Stimulated activated CD8-positive, alpha-beta memory T cell treated with anti-CD3 and anti-CD28 coated beads, Interleukin-15, amount 100 ng/mL, for 4 hours (primary cell): ENCODE data around the gene POLDIP3.
"Not testable (repeated sequence)": the region's sequence is repeated elsewhere in the genome, so short reads cannot be mapped to it uniquely, and the experiment has no call there.

Experiments used
- DNase-seq, 2 donors: peaks; one replicate each; pipeline ENCODE4 v3.0.0-alpha.2; 2020; ENCODE audit warnings: low read depth in 2 of 2

Gene POLDIP3

GRCh38 chr22:42586381-42586780, 28.3 kb downstream of the POLDIP3 start:
- no peak for DNase-seq

- no peak for DNase-seq
Measured at GRCh38 chr22:42585096-42585495, 29.6 kb downstream of the POLDIP3 start.

GRCh38 chr22:42584364-42584940, 30.2 kb downstream of the POLDIP3 start:
- no peak for DNase-seq

GRCh38 chr22:42582987-42583386, 31.7 kb downstream of the POLDIP3 start:
- no peak for DNase-seq

DNA sequence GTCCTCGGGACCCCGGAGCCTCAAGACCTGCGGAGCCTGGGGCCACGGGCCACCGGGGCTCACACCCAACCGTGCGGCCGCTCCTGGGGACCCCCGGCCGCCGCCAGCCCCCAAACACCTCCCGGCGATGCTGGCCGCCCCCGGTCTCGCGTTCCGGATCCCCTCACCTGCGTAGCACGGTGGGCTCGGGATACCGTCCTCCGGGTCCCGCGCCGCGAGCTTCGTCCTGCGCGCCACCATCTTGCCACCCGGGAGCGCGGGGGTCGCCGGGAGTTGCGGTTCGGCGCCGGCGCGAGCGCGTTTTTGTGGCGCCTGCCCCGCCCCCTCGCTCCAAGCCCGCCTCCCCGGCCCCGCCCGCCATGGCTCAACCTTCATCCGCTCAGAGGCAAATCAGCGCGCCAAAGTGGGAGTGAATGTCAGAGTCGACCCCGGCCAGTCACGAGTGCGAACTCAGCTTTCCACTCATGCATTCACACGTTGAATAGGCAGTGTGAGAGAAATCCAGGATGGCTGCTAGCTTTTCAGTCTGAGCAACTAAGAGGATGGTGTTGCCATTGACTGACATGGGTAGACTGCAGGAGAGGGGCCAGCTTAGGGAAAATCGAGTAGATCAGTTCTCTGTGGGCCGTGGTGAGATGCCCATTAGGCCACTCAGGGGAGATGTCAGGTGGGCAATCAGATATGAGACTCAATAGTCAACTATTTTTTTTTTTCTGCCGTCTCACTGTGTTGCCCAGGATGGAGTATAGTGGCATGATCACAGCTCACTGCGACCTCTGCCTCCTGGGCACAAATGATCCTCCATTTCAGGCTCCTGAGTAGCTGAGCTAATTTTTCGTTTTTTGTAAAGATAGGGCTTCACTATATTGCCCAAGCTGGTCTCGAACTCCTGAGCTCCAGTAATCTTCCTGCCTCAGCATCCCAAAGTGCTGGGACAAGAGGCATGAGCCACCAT, 32.6 kb downstream of the POLDIP3 start:
- DNase-seq, result peak; percentile 65 to 68

GRCh38 chr22:42581194-42581761, 33.4 kb downstream of the POLDIP3 start:
- not testable (repeated sequence) for DNase-seq

- DNase-seq, result not testable (repeated sequence)
Measured at GRCh38 chr22:42580040-42580439, 34.6 kb downstream of the POLDIP3 start.

DNA sequence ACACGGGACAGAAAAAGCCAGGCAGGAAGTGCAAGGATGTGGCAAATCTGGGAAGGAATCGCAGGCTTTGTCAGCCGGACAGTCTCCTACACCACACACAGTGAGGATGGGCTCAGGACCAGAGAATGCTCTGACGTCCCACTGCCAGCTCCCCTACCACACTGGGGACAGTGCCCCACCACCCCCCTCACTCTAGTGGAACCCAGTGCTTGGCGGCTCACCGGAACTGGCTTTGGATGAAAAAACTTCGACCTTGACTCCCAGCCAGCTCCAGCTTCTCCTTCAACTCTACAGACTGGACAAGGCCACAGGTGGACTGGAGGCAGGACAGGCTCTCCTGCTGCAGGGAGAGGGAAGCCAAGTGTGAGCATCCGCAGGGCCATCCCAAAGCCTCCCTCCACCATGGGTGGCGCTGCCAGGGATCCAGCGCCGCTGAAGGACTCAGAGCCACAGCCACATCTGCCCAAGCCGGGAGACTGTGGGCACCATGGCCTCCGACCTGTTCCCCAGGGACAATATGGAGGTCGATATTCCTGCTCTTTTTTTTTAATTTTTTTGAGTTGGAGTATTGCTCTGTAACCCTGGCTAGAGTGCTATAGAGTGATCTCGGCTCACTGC, 37.0 kb downstream of the POLDIP3 start:
- DNase-seq, result no peak

- not testable (repeated sequence) for DNase-seq
Measured at GRCh38 chr22:42577141-42577540, 37.5 kb downstream of the POLDIP3 start.

DNA sequence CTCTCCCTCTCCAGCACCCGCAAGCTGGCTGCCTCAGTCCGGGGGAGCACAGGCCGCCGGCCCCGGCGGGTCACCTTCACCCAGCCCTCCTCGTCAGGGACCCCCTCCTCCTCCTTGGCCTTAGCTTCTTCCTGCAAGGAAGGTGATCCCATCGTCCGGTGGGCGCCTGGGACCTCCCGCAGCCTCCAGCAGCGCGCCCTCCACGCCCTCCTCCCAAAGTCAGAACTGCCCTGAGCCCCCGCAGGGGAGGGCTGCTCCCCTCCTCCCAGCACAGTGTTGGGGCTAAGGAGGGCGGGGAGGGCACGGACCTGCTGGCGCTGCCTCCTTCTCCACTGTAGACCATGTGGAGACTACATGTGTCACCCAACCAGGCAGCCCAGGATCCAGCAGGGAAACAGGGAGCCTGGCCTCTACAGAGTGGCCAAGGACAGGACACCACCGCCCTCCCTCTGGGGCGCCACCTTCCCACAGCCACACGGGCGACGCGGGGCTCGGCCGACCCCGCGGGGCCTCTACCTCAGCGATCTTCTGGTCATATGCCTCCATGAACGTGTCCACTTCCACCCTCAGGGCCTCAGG, 38.6 kb downstream of the POLDIP3 start:
- DNase-seq, result not testable (repeated sequence)

GRCh38 chr22:42574468-42574867, 40.2 kb downstream of the POLDIP3 start:
- not testable (repeated sequence) for DNase-seq

- DNase-seq, result not testable (repeated sequence)
Measured at GRCh38 chr22:42574046-42574445, 40.6 kb downstream of the POLDIP3 start.

DNA sequence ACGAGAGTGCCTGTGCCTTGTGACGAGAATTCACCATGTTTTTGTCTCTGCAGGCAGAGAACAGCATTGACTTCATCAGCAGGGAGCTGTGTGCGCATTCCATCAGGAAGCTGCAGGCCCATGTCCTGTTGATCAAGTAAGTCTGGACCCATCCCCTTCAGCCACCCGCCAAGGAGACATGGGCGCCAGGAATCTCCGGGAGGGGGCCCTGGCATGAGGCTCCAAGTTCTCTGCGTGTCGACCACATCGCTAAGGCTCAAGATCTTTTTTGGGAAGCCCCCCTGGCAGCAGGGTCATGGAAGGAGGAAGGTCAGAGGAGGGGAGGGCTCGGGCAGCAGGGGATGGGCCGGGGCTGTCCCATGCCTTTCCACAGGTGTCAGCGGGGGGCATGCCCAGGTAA, 43.6 kb downstream of the POLDIP3 start:
- not testable (repeated sequence) for DNase-seq

DNA sequence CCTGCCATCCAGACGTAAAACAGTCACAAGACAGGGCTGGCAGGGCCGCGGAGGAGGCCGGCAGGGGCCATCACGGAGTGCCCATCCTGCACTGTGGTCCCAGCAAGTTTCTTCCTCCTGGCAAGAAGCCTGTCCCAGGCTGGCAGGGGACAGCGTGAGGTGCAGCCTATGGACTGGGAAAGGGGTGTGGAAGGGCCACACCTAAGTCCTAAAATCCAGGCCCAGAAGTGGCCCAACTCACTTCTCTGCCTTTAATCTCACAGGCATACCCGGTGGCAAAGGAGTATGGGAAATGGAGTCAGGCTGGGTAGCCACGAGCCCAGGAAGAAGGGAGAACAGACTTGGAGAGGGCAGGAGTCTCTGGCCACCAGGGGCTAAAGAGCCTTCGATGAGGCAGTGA, 44.1 kb downstream of the POLDIP3 start:
- DNase-seq, result not testable (repeated sequence)

DNA sequence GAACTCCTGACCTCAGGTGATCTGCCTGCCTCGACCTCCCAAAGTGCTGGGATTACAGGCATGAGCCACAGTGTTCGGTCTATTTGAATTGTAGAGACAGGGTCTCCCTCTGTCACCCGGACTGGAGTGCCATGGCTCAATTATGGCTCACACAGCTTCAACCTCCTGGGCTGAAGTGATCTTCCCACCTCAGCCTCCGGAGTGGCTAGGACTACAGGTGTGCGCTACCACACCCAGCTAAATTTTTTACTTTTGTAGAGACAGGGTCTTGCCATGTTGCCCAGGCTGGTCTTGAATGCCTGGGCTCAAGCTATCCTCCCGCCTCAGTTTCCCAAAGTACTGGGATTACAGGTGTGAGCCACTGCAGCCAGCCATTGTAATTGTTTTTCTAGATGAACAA, 46.7 kb downstream of the POLDIP3 start:
- DNase-seq, result not testable (repeated sequence)

DNA sequence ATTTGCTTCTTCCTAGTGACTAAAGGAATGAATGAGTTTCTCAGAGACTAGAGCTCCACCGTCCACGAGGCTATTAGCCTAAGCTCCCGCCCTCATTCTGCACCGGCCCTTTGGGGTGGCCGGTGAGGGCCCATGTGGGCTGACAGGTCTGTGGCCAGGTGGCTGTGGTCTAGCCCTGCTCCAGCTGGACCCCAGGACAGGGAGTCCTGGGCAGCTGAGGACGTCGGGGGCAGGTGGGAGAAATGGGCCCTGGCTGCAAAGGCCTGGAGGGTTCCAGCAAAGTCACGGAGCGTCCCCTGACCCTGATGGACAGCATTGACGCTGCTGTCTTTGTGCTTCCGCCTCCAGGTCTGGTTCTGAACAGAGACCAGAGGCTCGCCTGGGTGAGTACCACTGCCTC, 48.7 kb downstream of the POLDIP3 start:
- no peak for DNase-seq

DNA sequence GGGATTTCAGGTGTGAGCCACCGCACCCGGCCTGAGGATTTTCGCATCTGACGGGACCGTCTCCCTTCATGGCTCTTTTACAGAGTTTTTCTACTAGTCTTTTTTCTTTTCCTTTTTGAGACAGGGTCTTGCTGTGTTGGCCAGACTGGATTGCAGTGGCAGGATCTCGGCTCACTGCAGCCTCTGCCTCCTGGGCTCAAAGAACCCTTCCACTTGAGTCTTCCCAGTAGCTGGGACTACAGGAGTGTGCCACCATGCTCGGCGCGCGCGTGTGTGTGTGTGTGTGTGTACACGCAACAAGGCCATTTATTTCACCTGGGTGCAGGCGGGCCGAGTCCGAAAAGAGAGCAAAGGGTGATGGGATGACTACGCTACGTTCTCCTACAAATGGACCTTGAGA, 50.0 kb downstream of the POLDIP3 start:
- no peak for DNase-seq

DNA sequence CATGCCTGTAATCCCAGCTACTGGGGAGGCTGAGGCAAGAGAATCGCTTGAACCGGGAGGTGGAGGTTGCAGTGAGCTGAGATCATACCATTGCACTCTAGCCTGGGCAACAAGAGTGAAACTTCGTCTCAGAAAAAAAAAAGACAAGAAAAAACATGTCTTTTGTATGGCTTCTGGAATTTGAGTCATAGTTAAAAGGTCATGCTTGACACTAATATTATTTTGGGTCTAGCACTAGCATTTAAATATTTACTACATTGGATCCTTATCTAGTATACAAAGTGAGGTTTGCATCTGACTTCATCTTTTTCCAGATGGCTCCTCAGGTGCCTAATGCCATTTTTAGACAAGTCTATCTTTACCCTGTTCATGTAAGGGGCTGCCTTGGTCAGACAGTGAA, 50.7 kb downstream of the POLDIP3 start:
- not testable (repeated sequence) for DNase-seq

DNA sequence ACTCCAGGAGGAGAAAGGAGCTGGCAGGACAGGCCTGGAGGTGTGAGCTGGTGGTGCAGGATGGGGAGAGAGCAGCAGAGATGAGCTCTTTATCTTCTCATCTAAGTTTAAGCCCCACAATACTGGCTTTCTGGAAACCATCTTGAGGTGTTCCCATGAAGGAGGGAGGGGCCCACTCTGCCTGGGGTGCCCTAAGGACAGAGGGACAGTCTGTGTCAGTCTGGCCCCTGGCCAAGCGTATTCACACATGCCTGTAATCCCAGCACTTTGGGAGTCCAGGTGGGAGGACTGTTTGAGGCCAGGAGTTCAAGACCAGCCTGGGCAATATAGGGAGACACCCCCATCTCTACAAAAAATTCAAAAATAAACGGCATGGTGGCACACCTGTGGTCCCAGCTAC, 52.0 kb downstream of the POLDIP3 start:
- DNase-seq, result no peak

DNA sequence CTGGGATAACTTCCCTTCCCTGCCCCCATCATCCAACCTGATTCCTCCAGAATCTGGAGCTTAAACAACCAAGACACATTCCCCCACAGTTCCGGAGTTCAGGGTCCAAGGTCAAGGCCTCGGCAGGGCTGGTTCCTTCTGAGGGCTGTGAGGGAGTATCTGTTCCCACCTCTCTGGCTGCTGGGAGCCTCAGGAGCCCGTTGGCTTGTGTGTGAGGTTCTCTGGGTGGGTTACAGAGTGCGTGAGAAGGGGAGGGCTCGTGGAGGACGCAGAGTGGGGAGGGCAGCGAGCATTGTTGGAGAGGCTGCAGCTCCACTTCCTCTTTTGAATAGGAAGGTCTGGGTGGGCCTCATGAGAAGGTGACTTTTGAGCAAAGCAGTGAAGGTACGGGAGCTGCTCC, 52.4 kb downstream of the POLDIP3 start:
- DNase-seq, result no peak

DNA sequence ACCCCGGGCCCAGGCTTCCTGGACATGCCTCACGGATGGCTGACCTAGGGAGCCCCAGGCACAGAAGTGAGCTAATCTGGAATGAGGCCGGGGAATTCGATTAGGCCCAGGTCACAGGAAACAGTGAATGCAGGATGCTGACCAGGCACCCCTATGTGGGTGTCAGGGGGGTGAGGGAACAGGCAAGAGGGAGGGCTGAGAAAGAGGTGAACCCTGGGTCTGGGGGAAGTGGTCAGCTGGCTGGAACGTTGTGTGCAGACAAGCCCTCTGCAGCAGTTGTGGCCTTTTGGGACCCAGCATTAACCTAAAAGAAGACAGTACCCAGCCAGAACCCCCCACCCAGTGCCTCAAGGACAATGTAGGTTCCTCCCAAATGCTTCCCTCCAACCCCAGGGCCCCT, 52.8 kb downstream of the POLDIP3 start:
- DNase-seq, result no peak

- DNase-seq, result no peak
Measured at GRCh38 chr22:42560781-42561180, 53.9 kb downstream of the POLDIP3 start.
